ENCODE measurements around the gene NPAS3. TPM values are rescaled to one million over a fixed set of nuclear protein-coding genes. Genes with fewer than 3 reads are reported as not detected.

The NPAS3 gene
- total RNA-seq, 2 experiments from 2014 or later: not detected

- no peak overlapping the region for H3K4me3 Mint-ChIP-seq
- H3K27me3 Mint-ChIP-seq: no peaks in the 10 kb centered on the region
- H3K27ac Mint-ChIP-seq: no peak overlapping the region
- CTCF ChIA-PET: no interaction called here
- H3K9me3 Mint-ChIP-seq: no peaks in the 10 kb centered on the region
- DNase-seq: no peak
- H3K36me3 Mint-ChIP-seq: no peaks in the 10 kb centered on the region
- intact Hi-C loops (cut with micrococcal nuclease): no loop called here
- H3K4me1 Mint-ChIP-seq (ENCODE audit: low read depth): no peaks in the 10 kb centered on the region
- POLR2A ChIA-PET: no interaction called here
Measured at GRCh38 chr14:33676891-33677290, 738.2 kb downstream of the NPAS3 start.

- DNase-seq: no peak
- intact Hi-C loops (cut with micrococcal nuclease): no loop called here
- Mint-ChIP-seq H3K4me1 (ENCODE audit: low read depth) (no peaks in the 10 kb centered on the region), H3K4me3 (no peak overlapping the region), H3K27ac (no peak overlapping the region), H3K9me3 (no peaks in the 10 kb centered on the region), H3K27me3 (no peaks in the 10 kb centered on the region), H3K36me3 (no peaks in the 10 kb centered on the region)
- POLR2A ChIA-PET: no interaction called here
- CTCF ChIA-PET: no interaction called here
Measured at GRCh38 chr14:33678005-33678404, 739.3 kb downstream of the NPAS3 start.

GRCh38 chr14:33679025-33679424, 740.3 kb downstream of the NPAS3 start:
- POLR2A ChIA-PET: no interaction called here
- Mint-ChIP-seq H3K4me1 (ENCODE audit: low read depth) (no peaks in the 10 kb centered on the region), H3K9me3 (no peaks in the 10 kb centered on the region)

GRCh38 chr14:33679461-33680225, 741.0 kb downstream of the NPAS3 start:
- Mint-ChIP-seq H3K9me3 (no peaks in the 10 kb centered on the region), H3K4me3 (no peak overlapping the region), H3K27ac (no peak overlapping the region), H3K27me3 (no peaks in the 10 kb centered on the region), H3K36me3 (no peaks in the 10 kb centered on the region), H3K4me1 (ENCODE audit: low read depth) (no peaks in the 10 kb centered on the region)
- ChIA-PET CTCF (no interaction called here), POLR2A (interaction anchor here (0.6 kb wide), 1 partner anchor 466 kb away, joined by 3 read pairs; no protein-coding TSS in a partner anchor)
- DNase-seq: no peak
- intact Hi-C loops (cut with micrococcal nuclease): no loop called here

More at GRCh38 chr14:33679025-33679424, 740.3 kb downstream of the NPAS3 start:
- CTCF ChIA-PET: no interaction called here
- intact Hi-C loops (cut with micrococcal nuclease): no loop called here
- H3K27me3 Mint-ChIP-seq: no peaks in the 10 kb centered on the region
- no peaks in the 10 kb centered on the region for H3K36me3 Mint-ChIP-seq
- no peak overlapping the region for H3K4me3 Mint-ChIP-seq
- no peak for DNase-seq
- no peak overlapping the region for H3K27ac Mint-ChIP-seq

GRCh38 chr14:33680873-33681272, 742.2 kb downstream of the NPAS3 start:
- no peak overlapping the region for H3K27ac Mint-ChIP-seq
- intact Hi-C loops (cut with micrococcal nuclease): no loop called here
- H3K4me1 Mint-ChIP-seq (ENCODE audit: low read depth): no peaks in the 10 kb centered on the region
- H3K36me3 Mint-ChIP-seq: no peaks in the 10 kb centered on the region
- ChIA-PET CTCF (no interaction called here), POLR2A (no interaction called here)
- DNase-seq: no peak
- H3K27me3 Mint-ChIP-seq: peaks cover 1% of the 10 kb centered on the region
- H3K4me3 Mint-ChIP-seq: no peak overlapping the region
- no peaks in the 10 kb centered on the region for H3K9me3 Mint-ChIP-seq

- Mint-ChIP-seq H3K27ac (no peak overlapping the region), H3K9me3 (no peaks in the 10 kb centered on the region), H3K4me3 (no peak overlapping the region), H3K27me3 (peaks cover 1% of the 10 kb centered on the region), H3K4me1 (ENCODE audit: low read depth) (no peaks in the 10 kb centered on the region), H3K36me3 (no peaks in the 10 kb centered on the region)
- DNase-seq: no peak
- CTCF ChIA-PET: interaction anchor here (0.6 to 0.8 kb wide), 3 partner anchors 33 to 167 kb away, joined by 3 to 4 read pairs (median 3); no protein-coding TSS in a partner anchor
- intact Hi-C loops (cut with micrococcal nuclease): no loop called here
- POLR2A ChIA-PET: no interaction called here
Measured at GRCh38 chr14:33682760-33683159, 744.1 kb downstream of the NPAS3 start.

GRCh38 chr14:33685026-33685425, 746.3 kb downstream of the NPAS3 start:
- intact Hi-C loops (cut with micrococcal nuclease): no loop called here
- no peaks in the 10 kb centered on the region for H3K4me1 Mint-ChIP-seq (ENCODE audit: low read depth)
- peaks cover 1% of the 10 kb centered on the region for H3K27me3 Mint-ChIP-seq
- H3K36me3 Mint-ChIP-seq: no peaks in the 10 kb centered on the region
- no peak for DNase-seq
- H3K27ac Mint-ChIP-seq: no peak overlapping the region
- no peak overlapping the region for H3K4me3 Mint-ChIP-seq
- POLR2A ChIA-PET: no interaction called here
- no peaks in the 10 kb centered on the region for H3K9me3 Mint-ChIP-seq
- CTCF ChIA-PET: no interaction called here

- DNase-seq: no peak
- H3K4me1 Mint-ChIP-seq (ENCODE audit: low read depth): no peaks in the 10 kb centered on the region
- no peak overlapping the region for H3K4me3 Mint-ChIP-seq
- CTCF ChIA-PET: no interaction called here
- H3K36me3 Mint-ChIP-seq: no peaks in the 10 kb centered on the region
- H3K27me3 Mint-ChIP-seq: peaks cover 1% of the 10 kb centered on the region
- H3K9me3 Mint-ChIP-seq: no peaks in the 10 kb centered on the region
- no peak overlapping the region for H3K27ac Mint-ChIP-seq
- intact Hi-C loops (cut with micrococcal nuclease): no loop called here
- POLR2A ChIA-PET: no interaction called here
Measured at GRCh38 chr14:33685698-33686097, 747.0 kb downstream of the NPAS3 start.

GRCh38 chr14:33686218-33686617, 747.5 kb downstream of the NPAS3 start:
- H3K4me3 Mint-ChIP-seq: no peak overlapping the region
- no peak overlapping the region for H3K27ac Mint-ChIP-seq
- POLR2A ChIA-PET: no interaction called here
- CTCF ChIA-PET: no interaction called here
- H3K27me3 Mint-ChIP-seq: peaks cover 1% of the 10 kb centered on the region
- intact Hi-C loops (cut with micrococcal nuclease): no loop called here
- DNase-seq: no peak
- no peaks in the 10 kb centered on the region for H3K9me3 Mint-ChIP-seq
- no peaks in the 10 kb centered on the region for H3K36me3 Mint-ChIP-seq
- no peaks in the 10 kb centered on the region for H3K4me1 Mint-ChIP-seq (ENCODE audit: low read depth)

- Mint-ChIP-seq H3K36me3 (no peaks in the 10 kb centered on the region), H3K4me1 (ENCODE audit: low read depth) (no peaks in the 10 kb centered on the region), H3K9me3 (no peaks in the 10 kb centered on the region), H3K4me3 (no peak overlapping the region), H3K27ac (no peak overlapping the region), H3K27me3 (peaks cover 1% of the 10 kb centered on the region)
- DNase-seq: no peak
- intact Hi-C loops (cut with micrococcal nuclease): no loop called here
- CTCF ChIA-PET: no interaction called here
- POLR2A ChIA-PET: no interaction called here
Measured at GRCh38 chr14:33686856-33687255, 748.2 kb downstream of the NPAS3 start.

- Mint-ChIP-seq H3K9me3 (peaks cover 2% of the 10 kb centered on the region), H3K27me3 (peaks cover 1% of the 10 kb centered on the region), H3K4me1 (ENCODE audit: low read depth) (no peaks in the 10 kb centered on the region), H3K36me3 (no peaks in the 10 kb centered on the region), H3K27ac (no peak overlapping the region), H3K4me3 (no peak overlapping the region)
- POLR2A ChIA-PET: no interaction called here
- intact Hi-C loops (cut with micrococcal nuclease): no loop called here
- DNase-seq: no peak
- CTCF ChIA-PET: no interaction called here
Measured at GRCh38 chr14:33689680-33690079, 751.0 kb downstream of the NPAS3 start.

GRCh38 chr14:33691907-33692306, 753.2 kb downstream of the NPAS3 start:
- Mint-ChIP-seq H3K36me3 (no peaks in the 10 kb centered on the region), H3K9me3 (peaks cover 2% of the 10 kb centered on the region), H3K4me1 (ENCODE audit: low read depth) (no peaks in the 10 kb centered on the region), H3K27me3 (no peaks in the 10 kb centered on the region), H3K4me3 (no peak overlapping the region), H3K27ac (no peak overlapping the region)
- no peak for DNase-seq
- POLR2A ChIA-PET: no interaction called here
- CTCF ChIA-PET: no interaction called here
- intact Hi-C loops (cut with micrococcal nuclease): no loop called here

- no peaks in the 10 kb centered on the region for H3K27me3 Mint-ChIP-seq
- H3K4me3 Mint-ChIP-seq: no peak overlapping the region
- H3K4me1 Mint-ChIP-seq (ENCODE audit: low read depth): no peaks in the 10 kb centered on the region
- DNase-seq: no peak
- H3K9me3 Mint-ChIP-seq: peaks cover 2% of the 10 kb centered on the region
- intact Hi-C loops (cut with micrococcal nuclease): no loop called here
- ChIA-PET POLR2A (no interaction called here), CTCF (no interaction called here)
- H3K36me3 Mint-ChIP-seq: no peaks in the 10 kb centered on the region
- H3K27ac Mint-ChIP-seq: no peak overlapping the region
Measured at GRCh38 chr14:33692762-33693161, 754.1 kb downstream of the NPAS3 start.

All from activated CD4-positive, alpha-beta memory T cell treated with anti-CD3 and anti-CD28 coated beads for 36 hours (primary cell).